ENCODE measurements around the gene FLOT1. TPM values are rescaled to one million over a fixed set of nuclear protein-coding genes. Genes with fewer than 3 reads are reported as not detected.

Gene FLOT1
- total and polyA plus RNA-seq, 2 of the 13 experiments (the other 11 are each of a cell fraction or from before 2014, with no cell fraction given): 82.3 to 130 TPM

DNA sequence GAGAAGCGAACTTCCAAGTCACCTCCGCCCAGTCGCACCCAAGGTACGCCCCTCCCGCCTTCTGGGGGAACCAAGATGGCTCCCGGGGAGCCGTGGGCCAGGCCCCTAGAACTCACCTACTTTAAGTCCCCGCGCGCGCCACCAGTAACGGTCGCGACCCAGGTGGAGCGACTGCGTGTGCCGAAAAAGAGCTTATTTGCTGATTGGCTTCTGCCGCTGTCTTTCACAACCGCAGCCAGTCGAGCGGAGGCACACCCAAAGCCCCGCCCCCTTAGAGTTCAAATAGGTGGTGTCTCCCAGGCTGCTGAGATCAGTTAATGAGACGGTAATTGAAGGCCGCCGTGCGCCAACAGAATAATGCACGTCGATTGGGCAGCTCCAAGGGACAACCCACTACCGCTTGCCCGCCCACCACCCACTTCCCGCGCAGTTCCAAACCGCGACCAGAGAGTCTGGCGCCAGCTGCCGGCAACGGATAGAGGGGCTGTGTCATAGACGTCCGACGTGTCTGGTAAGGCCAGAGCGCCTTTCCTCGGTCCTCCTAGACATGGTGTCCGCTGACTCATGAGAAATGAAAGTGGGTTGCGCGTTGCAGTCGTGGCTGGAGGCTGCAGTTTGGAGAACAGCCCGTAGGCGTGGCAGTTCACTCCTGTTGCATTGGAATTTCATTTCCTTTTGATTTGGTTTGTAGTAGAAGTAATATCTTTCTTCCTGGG is 25.2 kb downstream of the FLOT1 start, which contains the start of gene MDC1 (continued):
- TF ChIP-seq, protein P1, sequence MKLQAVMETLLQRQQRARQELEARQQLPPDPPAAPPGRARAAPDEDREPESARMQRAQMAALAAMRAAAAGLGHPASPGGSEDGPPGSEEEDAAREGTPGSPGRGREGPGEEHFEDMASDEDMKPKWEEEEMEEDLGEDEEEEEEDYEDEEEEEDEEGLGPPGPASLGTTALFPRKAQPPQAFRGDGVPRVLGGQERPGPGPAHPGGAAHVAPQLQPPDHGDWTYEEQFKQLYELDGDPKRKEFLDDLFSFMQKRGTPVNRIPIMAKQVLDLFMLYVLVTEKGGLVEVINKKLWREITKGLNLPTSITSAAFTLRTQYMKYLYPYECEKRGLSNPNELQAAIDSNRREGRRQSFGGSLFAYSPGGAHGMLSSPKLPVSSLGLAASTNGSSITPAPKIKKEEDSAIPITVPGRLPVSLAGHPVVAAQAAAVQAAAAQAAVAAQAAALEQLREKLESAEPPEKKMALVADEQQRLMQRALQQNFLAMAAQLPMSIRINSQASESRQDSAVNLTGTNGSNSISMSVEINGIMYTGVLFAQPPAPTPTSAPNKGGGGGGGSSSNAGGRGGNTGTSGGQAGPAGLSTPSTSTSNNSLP (IDR thresholded peaks at IDR 0.05; ENCODE audit: low read depth, low read length): peak; percentile 95
- TF ChIP-seq ZNF83 (CRISPR knock-in tag; IDR thresholded peaks at IDR 0.05; ENCODE audit: borderline replicate concordance) (peak; percentile 70; the same call in 1 of the 2 replicates), ZNF768 (CRISPR knock-in tag; IDR thresholded peaks at IDR 0.05) (peak; percentile 30; the same call in 1 of the 2 replicates), KLF9 (CRISPR knock-in tag; IDR thresholded peaks at IDR 0.05; ENCODE audit: low read depth) (peak; percentile 99), TCF7L2 (IDR thresholded peaks at IDR 0.05; ENCODE audit: low read depth, low read length) (no peak), POLR2G (IDR thresholded peaks at IDR 0.05; ENCODE audit: low read depth, low read length) (peak; percentile 98), POLR2AphosphoS2 (IDR thresholded peaks at IDR 0.05; ENCODE audit: low read depth, low read length) (no peak), HNF1A (IDR thresholded peaks at IDR 0.05; ENCODE audit: low read depth) (peak; percentile 66), HNF1A (CRISPR knock-in tag; IDR thresholded peaks at IDR 0.05; ENCODE audit: borderline replicate concordance) (peak; percentile 91; the same call in 1 of the 2 replicates), RNF219 (CRISPR knock-in tag; IDR thresholded peaks at IDR 0.05) (no peak)
- TF ChIP-seq, protein P2, sequence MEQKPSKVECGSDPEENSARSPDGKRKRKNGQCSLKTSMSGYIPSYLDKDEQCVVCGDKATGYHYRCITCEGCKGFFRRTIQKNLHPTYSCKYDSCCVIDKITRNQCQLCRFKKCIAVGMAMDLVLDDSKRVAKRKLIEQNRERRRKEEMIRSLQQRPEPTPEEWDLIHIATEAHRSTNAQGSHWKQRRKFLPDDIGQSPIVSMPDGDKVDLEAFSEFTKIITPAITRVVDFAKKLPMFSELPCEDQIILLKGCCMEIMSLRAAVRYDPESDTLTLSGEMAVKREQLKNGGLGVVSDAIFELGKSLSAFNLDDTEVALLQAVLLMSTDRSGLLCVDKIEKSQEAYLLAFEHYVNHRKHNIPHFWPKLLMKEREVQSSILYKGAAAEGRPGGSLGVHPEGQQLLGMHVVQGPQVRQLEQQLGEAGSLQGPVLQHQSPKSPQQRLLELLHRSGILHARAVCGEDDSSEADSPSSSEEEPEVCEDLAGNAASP (CRISPR knock-in tag; IDR thresholded peaks at IDR 0.05; ENCODE audit: borderline replicate concordance): peak; percentile 83
- TF ChIP-seq, protein P3, sequence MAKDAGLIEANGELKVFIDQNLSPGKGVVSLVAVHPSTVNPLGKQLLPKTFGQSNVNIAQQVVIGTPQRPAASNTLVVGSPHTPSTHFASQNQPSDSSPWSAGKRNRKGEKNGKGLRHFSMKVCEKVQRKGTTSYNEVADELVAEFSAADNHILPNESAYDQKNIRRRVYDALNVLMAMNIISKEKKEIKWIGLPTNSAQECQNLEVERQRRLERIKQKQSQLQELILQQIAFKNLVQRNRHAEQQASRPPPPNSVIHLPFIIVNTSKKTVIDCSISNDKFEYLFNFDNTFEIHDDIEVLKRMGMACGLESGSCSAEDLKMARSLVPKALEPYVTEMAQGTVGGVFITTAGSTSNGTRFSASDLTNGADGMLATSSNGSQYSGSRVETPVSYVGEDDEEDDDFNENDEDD (CRISPR knock-in tag; IDR thresholded peaks at IDR 0.05; ENCODE audit: borderline replicate concordance): peak; percentile 100
- TF ChIP-seq, protein P4, sequence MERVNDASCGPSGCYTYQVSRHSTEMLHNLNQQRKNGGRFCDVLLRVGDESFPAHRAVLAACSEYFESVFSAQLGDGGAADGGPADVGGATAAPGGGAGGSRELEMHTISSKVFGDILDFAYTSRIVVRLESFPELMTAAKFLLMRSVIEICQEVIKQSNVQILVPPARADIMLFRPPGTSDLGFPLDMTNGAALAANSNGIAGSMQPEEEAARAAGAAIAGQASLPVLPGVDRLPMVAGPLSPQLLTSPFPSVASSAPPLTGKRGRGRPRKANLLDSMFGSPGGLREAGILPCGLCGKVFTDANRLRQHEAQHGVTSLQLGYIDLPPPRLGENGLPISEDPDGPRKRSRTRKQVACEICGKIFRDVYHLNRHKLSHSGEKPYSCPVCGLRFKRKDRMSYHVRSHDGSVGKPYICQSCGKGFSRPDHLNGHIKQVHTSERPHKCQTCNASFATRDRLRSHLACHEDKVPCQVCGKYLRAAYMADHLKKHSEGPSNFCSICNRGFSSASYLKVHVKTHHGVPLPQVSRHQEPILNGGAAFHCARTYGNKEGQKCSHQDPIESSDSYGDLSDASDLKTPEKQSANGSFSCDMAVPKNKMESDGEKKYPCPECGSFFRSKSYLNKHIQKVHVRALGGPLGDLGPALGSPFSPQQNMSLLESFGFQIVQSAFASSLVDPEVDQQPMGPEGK (CRISPR knock-in tag; IDR thresholded peaks at IDR 0.05): peak; percentile 68
